Measurements from ENCODE around the gene ARHGDIA.

ARHGDIA gene

DNA sequence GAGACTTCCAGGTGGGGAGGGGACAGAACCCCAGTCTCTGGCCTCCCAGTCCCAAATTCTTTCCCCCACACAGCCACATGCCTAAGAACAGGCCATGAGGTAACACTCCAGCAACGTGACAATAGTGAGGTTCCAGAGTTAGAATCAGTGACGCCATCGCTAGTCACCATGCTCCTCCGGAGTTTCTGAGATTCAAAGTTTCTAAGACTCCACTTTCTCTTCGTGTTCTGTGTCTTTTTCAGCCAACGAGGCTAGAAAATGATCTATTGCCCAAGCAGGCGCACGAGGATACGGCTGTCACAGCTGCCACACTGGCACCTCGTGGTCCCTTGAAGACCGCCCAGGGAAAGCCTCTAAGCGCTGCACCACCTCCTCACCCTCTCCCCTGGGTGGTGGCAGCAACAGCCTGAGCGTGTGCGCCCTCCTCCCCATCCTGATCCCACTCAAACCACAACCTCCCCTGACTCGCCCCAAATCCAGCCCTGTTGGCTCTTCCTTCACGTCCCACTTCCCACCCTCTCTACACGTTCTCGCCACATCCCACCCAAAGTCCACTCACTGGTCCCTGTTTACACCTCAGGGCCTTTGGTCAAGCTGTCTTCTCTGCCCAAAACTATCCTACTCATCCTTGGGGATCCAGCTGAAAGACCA lies 39.1 kb downstream of the ARHGDIA start:
- no peak overlapping the region for H3K9ac ChIP-seq
- peak overlapping the region; percentile 58 for H3K27ac ChIP-seq
- H3K36me3 ChIP-seq (ENCODE audit: control insufficient read depth, insufficient read depth, low read length), result no peaks in the 10 kb centered on the region
- TF ChIP-seq, protein P1, sequence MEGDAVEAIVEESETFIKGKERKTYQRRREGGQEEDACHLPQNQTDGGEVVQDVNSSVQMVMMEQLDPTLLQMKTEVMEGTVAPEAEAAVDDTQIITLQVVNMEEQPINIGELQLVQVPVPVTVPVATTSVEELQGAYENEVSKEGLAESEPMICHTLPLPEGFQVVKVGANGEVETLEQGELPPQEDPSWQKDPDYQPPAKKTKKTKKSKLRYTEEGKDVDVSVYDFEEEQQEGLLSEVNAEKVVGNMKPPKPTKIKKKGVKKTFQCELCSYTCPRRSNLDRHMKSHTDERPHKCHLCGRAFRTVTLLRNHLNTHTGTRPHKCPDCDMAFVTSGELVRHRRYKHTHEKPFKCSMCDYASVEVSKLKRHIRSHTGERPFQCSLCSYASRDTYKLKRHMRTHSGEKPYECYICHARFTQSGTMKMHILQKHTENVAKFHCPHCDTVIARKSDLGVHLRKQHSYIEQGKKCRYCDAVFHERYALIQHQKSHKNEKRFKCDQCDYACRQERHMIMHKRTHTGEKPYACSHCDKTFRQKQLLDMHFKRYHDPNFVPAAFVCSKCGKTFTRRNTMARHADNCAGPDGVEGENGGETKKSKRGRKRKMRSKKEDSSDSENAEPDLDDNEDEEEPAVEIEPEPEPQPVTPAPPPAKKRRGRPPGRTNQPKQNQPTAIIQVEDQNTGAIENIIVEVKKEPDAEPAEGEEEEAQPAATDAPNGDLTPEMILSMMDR (IDR thresholded peaks at IDR 0.05), result no peak
- no peaks in the 10 kb centered on the region for H3K9me3 ChIP-seq (ENCODE audit: control insufficient read depth, low read length)
- H3K27me3 ChIP-seq (ENCODE audit: control insufficient read depth, insufficient read depth, low read length), result no peaks in the 10 kb centered on the region
- peaks cover 27% of the 10 kb centered on the region for H3K79me2 ChIP-seq
- H2AFZ ChIP-seq, result peak overlapping the region; percentile 82
- H3K4me2 ChIP-seq (ENCODE audit: low read length), result peak overlapping the region; percentile 99
- peak overlapping the region; percentile 75 for H3K4me3 ChIP-seq (ENCODE audit: low read depth, low read length)
- H3K4me1 ChIP-seq, result peaks cover 6% of the 10 kb centered on the region

DNA sequence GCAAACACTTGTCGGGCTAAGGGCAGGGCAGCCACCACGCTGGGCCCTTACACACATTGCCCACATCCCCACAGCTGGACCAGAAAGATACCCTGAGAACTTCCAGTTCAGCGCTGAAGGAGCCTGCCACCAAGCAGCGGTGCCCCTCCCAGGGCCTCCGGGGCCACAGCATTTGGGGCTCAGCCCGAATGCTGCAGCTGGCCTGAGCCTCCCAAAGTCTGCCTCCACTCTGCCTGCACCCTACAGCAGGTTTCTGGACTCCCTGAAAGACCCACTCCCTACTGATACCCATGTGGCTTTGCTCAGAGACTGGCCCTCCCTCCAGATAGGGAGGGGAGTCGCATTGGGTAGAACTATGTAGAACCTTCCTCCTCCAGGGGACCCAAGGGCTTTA lies 39.6 kb downstream of the ARHGDIA start:
- peak overlapping the region; percentile 75 for H3K4me3 ChIP-seq (ENCODE audit: low read depth, low read length)
- no peaks in the 10 kb centered on the region for H3K9me3 ChIP-seq (ENCODE audit: control insufficient read depth, low read length)

DNA sequence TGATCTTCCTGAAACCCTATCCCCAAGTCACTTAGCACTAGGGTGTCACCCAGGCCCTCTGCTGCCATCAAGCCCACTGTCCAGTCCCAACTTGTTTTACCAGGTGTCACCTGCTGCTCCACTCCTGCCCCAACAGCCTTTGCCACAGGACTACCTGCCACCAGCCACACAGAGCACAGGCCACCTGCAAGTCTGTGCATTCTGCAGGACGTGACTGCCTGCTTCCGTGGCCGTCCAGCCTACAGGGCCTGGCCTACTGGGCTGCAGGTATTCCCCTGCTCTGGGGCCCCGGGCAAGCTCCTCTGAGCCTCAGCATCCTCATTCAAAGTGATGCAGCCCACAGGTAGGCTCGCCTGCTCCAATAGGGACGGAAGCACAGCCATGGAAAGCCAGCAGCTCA lies 41.3 kb downstream of the ARHGDIA start:
- Histone ChIP-seq H3K4me2 (ENCODE audit: low read length) (no peak overlapping the region), H3K4me1 (peaks cover 6% of the 10 kb centered on the region)

More for the DNA sequence above, 39.6 kb downstream of the ARHGDIA start:
- H3K27me3 ChIP-seq (ENCODE audit: control insufficient read depth, insufficient read depth, low read length), result no peaks in the 10 kb centered on the region
- H3K79me2 ChIP-seq, result peaks cover 27% of the 10 kb centered on the region
- TF ChIP-seq, protein P1 (IDR thresholded peaks at IDR 0.05), result no peak
- peak overlapping the region; percentile 58 for H3K27ac ChIP-seq
- H3K4me1 ChIP-seq, result peaks cover 6% of the 10 kb centered on the region
- no peak overlapping the region for H3K9ac ChIP-seq
- no peaks in the 10 kb centered on the region for H3K36me3 ChIP-seq (ENCODE audit: control insufficient read depth, insufficient read depth, low read length)
- H3K4me2 ChIP-seq (ENCODE audit: low read length), result peak overlapping the region; percentile 99
- peak overlapping the region; percentile 33 for H2AFZ ChIP-seq

DNA sequence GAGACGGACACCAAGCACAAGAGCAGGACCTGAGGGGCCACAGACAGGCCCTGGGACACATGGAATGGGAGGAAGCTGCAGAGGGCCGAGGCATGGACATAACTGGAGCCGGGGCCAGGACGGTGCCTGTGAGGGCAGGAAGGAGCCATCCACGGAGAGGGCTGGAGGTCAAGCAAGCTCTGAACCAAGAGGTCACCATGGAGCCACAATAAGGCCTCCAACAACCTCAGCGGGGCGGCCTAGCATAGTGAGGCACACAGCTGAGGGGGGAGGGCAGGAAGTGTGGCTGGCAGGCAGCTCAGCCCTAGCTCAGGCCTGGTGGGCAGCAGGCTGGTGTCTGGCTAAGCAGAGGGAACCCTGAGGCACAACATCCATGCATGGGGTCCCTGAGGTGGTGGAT lies 42.5 kb downstream of the ARHGDIA start:
- TF ChIP-seq, protein P1 (IDR thresholded peaks at IDR 0.05), result no peak
- Histone ChIP-seq H3K4me2 (ENCODE audit: low read length) (no peak overlapping the region), H3K9me3 (ENCODE audit: control insufficient read depth, low read length) (no peaks in the 10 kb centered on the region), H3K27ac (no peak overlapping the region), H3K36me3 (ENCODE audit: control insufficient read depth, insufficient read depth, low read length) (no peaks in the 10 kb centered on the region), H2AFZ (no peak overlapping the region), H3K4me1 (peaks cover 6% of the 10 kb centered on the region), H3K9ac (no peak overlapping the region), H3K4me3 (ENCODE audit: low read depth, low read length) (no peak overlapping the region), H3K27me3 (ENCODE audit: control insufficient read depth, insufficient read depth, low read length) (no peaks in the 10 kb centered on the region), H3K79me2 (peaks cover 27% of the 10 kb centered on the region)

More for the DNA sequence above, 41.3 kb downstream of the ARHGDIA start:
- Histone ChIP-seq H2AFZ (no peak overlapping the region), H3K36me3 (ENCODE audit: control insufficient read depth, insufficient read depth, low read length) (no peaks in the 10 kb centered on the region), H3K27me3 (ENCODE audit: control insufficient read depth, insufficient read depth, low read length) (no peaks in the 10 kb centered on the region), H3K9ac (no peak overlapping the region), H3K27ac (no peak overlapping the region), H3K9me3 (ENCODE audit: control insufficient read depth, low read length) (no peaks in the 10 kb centered on the region), H3K79me2 (peaks cover 27% of the 10 kb centered on the region), H3K4me3 (ENCODE audit: low read depth, low read length) (no peak overlapping the region)
- TF ChIP-seq, protein P1 (IDR thresholded peaks at IDR 0.05), result no peak

Data from parathyroid adenoma (tissue), 2 donors.